ENCODE measurements around the gene HES1. TPM values are rescaled to one million over a fixed set of nuclear protein-coding genes. Genes with fewer than 3 reads are reported as not detected.
"Not testable (repeated sequence)": the region's sequence is repeated elsewhere in the genome, so short reads cannot be mapped to it uniquely, and the experiment has no call there.

HES1 gene
- total and polyA plus RNA-seq, 12 donors, result 12.4 to 59.3 (median 33.2) TPM

DNA sequence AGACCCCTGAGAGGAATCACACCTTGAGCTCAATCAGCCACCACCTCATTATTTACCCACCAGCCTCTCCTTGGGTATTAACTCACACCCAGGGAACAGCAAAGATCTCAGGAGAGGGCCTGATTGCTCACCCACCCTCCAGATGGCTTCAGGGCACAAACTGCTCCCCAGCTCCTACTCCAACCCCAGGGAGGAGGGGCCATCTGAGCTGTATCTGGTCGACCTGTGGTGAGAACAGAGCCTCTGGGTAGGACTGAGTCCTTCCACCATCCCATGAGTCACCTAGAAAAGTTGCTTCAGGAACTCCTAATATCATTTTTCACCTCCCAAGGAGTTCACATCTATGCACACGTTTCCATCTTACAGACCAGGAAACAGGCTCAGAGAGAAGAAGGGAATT lies 44.8 kb upstream of the HES1 start:
- Histone ChIP-seq H3K36me3 (replicated peaks in 1 of 2) (no peaks in the 10 kb centered on the region), H3K27ac (no peak overlapping the region), H3K9me3 (replicated peaks in 1 of 3) (no peaks in the 10 kb centered on the region), H3K4me1 (replicated peaks in 1 of 2) (peaks cover 10 to 15% of the 10 kb centered on the region in 2 donors), H3K27me3 (no peaks in the 10 kb centered on the region), H3K4me3 (no peak overlapping the region)
- DNase-seq, result no peak
- WGBS, 4 donors, result 65 to 77% (median 71%) methylated on average over 2 of the region's 2 CpGs
- intact Hi-C loops (cut with DNase I), result no loop called here
- no peak for TF ChIP-seq POLR2A (IDR thresholded peaks at IDR 0.05)
- TF ChIP-seq CTCF (IDR thresholded peaks at IDR 0.05), result no peak

DNA sequence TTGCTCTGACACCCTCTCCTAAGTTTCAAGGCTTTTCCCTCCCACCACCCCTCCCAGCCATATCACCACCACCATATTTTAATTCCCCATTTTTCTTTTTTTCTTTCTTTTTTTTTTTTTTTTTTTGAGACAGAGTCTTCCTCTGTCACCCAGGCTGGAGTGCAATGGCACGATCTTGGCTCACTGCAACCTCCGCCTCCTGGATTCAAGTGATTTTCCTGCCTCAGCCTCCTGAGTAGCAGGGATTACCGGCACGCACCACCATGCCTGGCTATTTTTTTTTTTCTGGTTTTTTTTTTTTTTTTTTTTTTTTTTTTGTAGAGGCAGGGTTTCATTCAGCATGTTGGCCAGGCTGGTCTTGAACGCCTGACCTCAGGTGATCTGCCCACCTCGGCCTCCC lies 44.1 kb upstream of the HES1 start:
- H3K27me3 ChIP-seq; H3K27ac ChIP-seq; H3K4me3 ChIP-seq; DNase-seq; intact Hi-C loops (cut with DNase I); H3K9me3 ChIP-seq (replicated peaks in 1 of 3); H3K36me3 ChIP-seq (replicated peaks in 1 of 2): not testable (repeated sequence)
- WGBS, 4 donors, result 94 to 96% (median 95%) methylated on average over 5 to 6 of the region's 6 CpGs
- peaks cover 10 to 15% of the 10 kb centered on the region in 2 donors for H3K4me1 ChIP-seq (replicated peaks in 1 of 2)

DNA sequence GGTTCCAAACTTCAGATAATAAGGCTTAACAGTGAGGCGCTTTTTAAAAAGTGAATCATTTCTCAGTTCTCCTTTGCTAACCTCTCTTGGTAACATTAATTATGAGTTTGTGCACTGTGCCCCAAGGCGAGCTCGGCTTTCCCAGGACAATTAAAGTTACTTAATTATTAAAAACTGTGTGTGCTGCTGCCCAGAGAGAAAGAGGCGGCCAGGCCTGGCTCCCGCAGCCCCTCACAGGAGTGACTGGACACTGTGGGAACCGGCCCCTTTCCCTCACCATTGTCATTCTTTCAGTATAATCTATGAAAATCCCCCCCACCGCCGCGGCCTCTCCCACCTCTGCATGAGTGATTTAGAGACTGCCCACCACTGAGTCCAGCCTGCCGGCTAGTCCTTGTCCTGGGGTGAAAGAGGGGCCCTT lies 43.1 kb upstream of the HES1 start:
- H3K27ac ChIP-seq, result no peak overlapping the region
- intact Hi-C loops (cut with DNase I), result no loop called here
- H3K9me3 ChIP-seq (replicated peaks in 1 of 3), result no peaks in the 10 kb centered on the region
- H3K36me3 ChIP-seq (replicated peaks in 1 of 2), result no peaks in the 10 kb centered on the region
- 88 to 96% (median 91%) methylated on average over 10 of the region's 10 CpGs for WGBS, 4 donors
- H3K27me3 ChIP-seq, result no peaks in the 10 kb centered on the region
- DNase-seq, result no peak
- no peak for TF ChIP-seq CTCF (IDR thresholded peaks at IDR 0.05)
- TF ChIP-seq POLR2A (IDR thresholded peaks at IDR 0.05), result no peak
- H3K4me1 ChIP-seq (replicated peaks in 1 of 2), result peaks cover 10 to 15% of the 10 kb centered on the region in 2 donors
- no peak overlapping the region for H3K4me3 ChIP-seq

DNA sequence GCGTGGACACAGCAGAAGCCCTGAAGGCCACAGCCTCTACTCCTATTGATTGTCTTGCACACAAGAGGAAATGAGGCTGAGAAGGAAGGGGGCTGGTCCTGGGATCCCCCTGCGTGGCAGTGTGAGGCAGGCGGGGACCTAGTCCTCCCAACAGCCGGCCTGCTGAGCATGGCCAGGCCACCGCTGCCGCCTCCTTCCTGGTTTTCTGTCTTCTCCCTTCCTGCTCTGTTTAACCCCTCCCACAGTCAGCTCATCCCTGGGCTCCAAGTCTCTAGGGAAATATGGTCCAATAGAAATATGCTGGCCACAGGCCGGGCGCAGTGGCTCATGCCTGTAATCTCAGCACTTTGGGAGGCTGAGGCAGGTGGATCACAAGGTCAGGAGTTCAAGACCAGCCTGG lies 42.1 kb upstream of the HES1 start:
- WGBS, 4 donors, result 81 to 92% (median 86%) methylated on average over 6 to 8 of the region's 8 CpGs
- Histone ChIP-seq H3K36me3 (replicated peaks in 1 of 2) (no peaks in the 10 kb centered on the region), H3K27ac (no peak overlapping the region), H3K4me1 (replicated peaks in 1 of 2) (peaks cover 10 to 13% of the 10 kb centered on the region in 2 donors), H3K9me3 (replicated peaks in 1 of 3) (no peaks in the 10 kb centered on the region), H3K4me3 (no peak overlapping the region), H3K27me3 (no peaks in the 10 kb centered on the region)
- intact Hi-C loops (cut with DNase I), result no loop called here
- TF ChIP-seq POLR2A (IDR thresholded peaks at IDR 0.05) (no peak), CTCF (IDR thresholded peaks at IDR 0.05) (no peak)
- no peak for DNase-seq

DNA sequence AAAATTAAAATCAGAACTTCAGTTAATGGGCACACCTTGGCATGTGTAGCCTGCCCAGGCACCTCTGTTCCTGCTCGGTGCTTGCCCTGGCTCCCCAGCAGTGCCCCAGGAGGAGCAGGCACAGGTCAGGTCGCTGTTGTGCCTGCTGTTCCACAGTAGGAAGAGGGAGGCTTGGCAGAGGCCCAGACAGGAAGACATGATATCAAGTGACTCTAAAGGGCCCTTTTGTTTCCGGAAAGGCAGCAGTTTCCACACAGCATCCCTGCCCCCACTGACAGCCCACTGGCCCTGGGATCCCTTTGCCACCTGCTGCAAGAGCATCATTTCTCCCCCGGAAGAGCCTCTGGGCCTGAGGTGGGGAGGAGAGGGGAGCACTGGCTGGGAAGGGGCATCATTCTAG lies 40.5 kb upstream of the HES1 start:
- WGBS, 4 donors, result 50 to 75% (median 55%) methylated on average over 1 to 4 of the region's 4 CpGs
- no peaks in the 10 kb centered on the region for H3K9me3 ChIP-seq (replicated peaks in 1 of 3)
- no peak overlapping the region for H3K27ac ChIP-seq
- H3K4me3 ChIP-seq, result no peak overlapping the region
- intact Hi-C loops (cut with DNase I), result no loop called here
- H3K36me3 ChIP-seq (replicated peaks in 1 of 2), result no peaks in the 10 kb centered on the region
- DNase-seq, result peak in 6 of 7 donors; percentile 47 to 79 (median 62)
- TF ChIP-seq CTCF (IDR thresholded peaks at IDR 0.05), result no peak
- no peak for TF ChIP-seq POLR2A (IDR thresholded peaks at IDR 0.05)
- H3K27me3 ChIP-seq, result no peaks in the 10 kb centered on the region
- H3K4me1 ChIP-seq (replicated peaks in 1 of 2), result no peaks in the 10 kb centered on the region

Data from adrenal gland (tissue), 12 donors.